H1 (cell line): ENCODE results near the gene TMEM163. TPM values are rescaled to one million over a fixed set of nuclear protein-coding genes. Genes with fewer than 3 reads are reported as not detected.

Source experiments
- CTCF ChIA-PET: fragments of 300-600 bp; sonication (Branson Sonifier 250); formaldehyde crosslinking; loops from one replicate; lab custom pipeline; 2021; ENCODE audit not compliant: partially characterized antibody; lab: Charles Lee
- POLR2A ChIA-PET: fragments of 300-600 bp; sonication (Branson Sonifier 250); formaldehyde crosslinking; loops from one replicate; lab custom pipeline; 2021; ENCODE audit warnings: inconsistent platforms; ENCODE audit not compliant: partially characterized antibody; lab: Charles Lee
- DNase-seq, 2 experiments: peaks; one replicate each; pipeline versions ENCODE4 v3.0.0 to v3.0.0-alpha.2; 2010 to 2022; ENCODE audit warnings: low spot score in 2 of 2, low read depth in 1 of 2, mixed read lengths in 1 of 2
- FAIRE-seq: peaks from 2 replicates; lab custom pipeline; 2011; peaks lifted over from hg19 to GRCh38; lab: Jason Lieb, UNC
- H2AFZ ChIP-seq: 2 replicates; pipeline ENCODE4 v1.8.1; 2012; ENCODE audit warnings: low read length, inconsistent platforms
- H2AK5ac ChIP-seq: 2 replicates; pipeline ENCODE4 v1.6.1; 2013; ENCODE audit warnings: low read depth, low read length
- H2BK120ac ChIP-seq: replicated peaks from 2 replicates; pipeline ENCODE3; 2013; ENCODE audit warnings: low read depth, low read length, inconsistent platforms
- H2BK12ac ChIP-seq: 2 replicates; pipeline ENCODE4 v1.6.1; 2013; ENCODE audit warnings: low read depth, low read length
- H2BK15ac ChIP-seq: 2 replicates; pipeline ENCODE4 v1.6.1; 2013; ENCODE audit warnings: low read length
- H2BK20ac ChIP-seq: 2 replicates; pipeline ENCODE4 v1.6.1; 2013; ENCODE audit warnings: low read length
- H2BK5ac ChIP-seq: 2 replicates; pipeline ENCODE4 v1.6.1; 2013; ENCODE audit warnings: low read depth, low read length
- H3K14ac ChIP-seq: 2 replicates; pipeline ENCODE4 v1.6.1; 2013; ENCODE audit warnings: inconsistent platforms; ENCODE audit not compliant: insufficient read length
- H3K18ac ChIP-seq: 2 replicates; pipeline ENCODE4 v1.6.1; 2013; ENCODE audit warnings: low read length; ENCODE audit errors: extremely low read depth
- H3K23ac ChIP-seq: 2 replicates; pipeline ENCODE4 v1.6.1; 2013; ENCODE audit warnings: inconsistent platforms; ENCODE audit not compliant: insufficient read length
- H3K23me2 ChIP-seq: 2 replicates; pipeline ENCODE4 v1.6.1; 2013; ENCODE audit warnings: low read depth, low read length
- H3K27ac ChIP-seq: 2 replicates; pipeline ENCODE4 v1.6.1; 2011; ENCODE audit warnings: low read depth, low read length, inconsistent platforms
- H3K27me3 ChIP-seq, 4 experiments: replicated peaks in 1 of 4; 1 replicate in 1 of 4; 2 replicates in 3 of 4; pipeline versions ENCODE4 v1.6.1 to v1.8.1; 2011 to 2013; ENCODE audit warnings: low read length in 3 of 4, mild to moderate bottlenecking in 3 of 4, inconsistent platforms in 2 of 4, mixed read lengths in 2 of 4, moderate library complexity in 1 of 4; ENCODE audit not compliant: control insufficient read depth in 3 of 4, insufficient read depth in 3 of 4; ENCODE audit errors: extremely low read depth in 1 of 4
- H3K36me3 ChIP-seq, 4 experiments: 2 replicates each; pipeline versions ENCODE4 v1.6.1 to v1.8.1; 2011 to 2013; ENCODE audit warnings: mild to moderate bottlenecking in 4 of 4, low read length in 3 of 4, moderate library complexity in 2 of 4, control low read depth in 1 of 4, inconsistent platforms in 1 of 4; ENCODE audit not compliant: insufficient read depth in 4 of 4, control insufficient read depth in 2 of 4
- H3K4ac ChIP-seq: replicated peaks from 2 replicates; pipeline ENCODE3; 2013; ENCODE audit warnings: low read length, low read depth, mixed read lengths, inconsistent platforms; ENCODE audit not compliant: insufficient read length
- H3K4me1 ChIP-seq, 4 experiments: replicated peaks in 1 of 4; 1 replicate in 1 of 4; 2 replicates in 3 of 4; pipeline versions ENCODE4 v1.6.1 to v1.8.1; 2011 to 2013; ENCODE audit warnings: low read length in 3 of 4, inconsistent platforms in 2 of 4, mixed read lengths in 1 of 4; ENCODE audit not compliant: insufficient read depth in 4 of 4, control insufficient read depth in 3 of 4
- H3K4me2 ChIP-seq, 2 experiments: 2 replicates each; pipeline versions ENCODE4 v1.6.1 to v1.8.1; 2011 to 2013; ENCODE audit warnings: low read depth in 2 of 2, low read length in 2 of 2, control low read depth in 1 of 2, inconsistent platforms in 1 of 2, mild to moderate bottlenecking in 1 of 2; ENCODE audit not compliant: insufficient read depth in 1 of 2
- H3K4me3 ChIP-seq, 4 experiments: fragments of 200-600, 300-600 bp in 1 of 4; sonication (generic), shearing (Covaris generic), sonication (Bioruptor Twin) in 1 of 4; 2 replicates each; pipeline versions ENCODE4 v1.5.1 to v1.8.1; 2011 to 2016; ENCODE audit warnings: low read length in 4 of 4, low read depth in 3 of 4, control low read depth in 2 of 4, inconsistent platforms in 2 of 4, mild to moderate bottlenecking in 2 of 4, mixed read lengths in 1 of 4, moderate library complexity in 1 of 4; ENCODE audit not compliant: insufficient read depth in 2 of 4; ENCODE audit errors: extremely low read depth in 1 of 4
- H3K56ac ChIP-seq: replicated peaks from 2 replicates; pipeline ENCODE3; 2013; ENCODE audit warnings: low read depth, mild to moderate bottlenecking, mixed read lengths, low read length, inconsistent platforms; ENCODE audit not compliant: insufficient read length
- H3K79me1 ChIP-seq: 2 replicates; pipeline ENCODE4 v1.6.1; 2013; ENCODE audit warnings: low read depth, low read length, control low read depth
- H3K79me2 ChIP-seq, 2 experiments: 2 replicates each; pipeline versions ENCODE4 v1.6.1 to v1.8.1; 2012 to 2013; ENCODE audit warnings: low read length in 2 of 2, mild to moderate bottlenecking in 2 of 2, inconsistent platforms in 1 of 2; ENCODE audit not compliant: insufficient read depth in 2 of 2, control insufficient read depth in 1 of 2
- H3K9ac ChIP-seq, 4 experiments: replicated peaks in 1 of 4; 1 replicate in 1 of 4; 2 replicates in 3 of 4; pipeline versions ENCODE4 v1.6.1 to v1.8.1; 2011 to 2013; ENCODE audit warnings: low read depth in 3 of 4, low read length in 3 of 4, control low read depth in 2 of 4, mild to moderate bottlenecking in 2 of 4, moderate library complexity in 2 of 4, inconsistent platforms in 1 of 4; ENCODE audit errors: extremely low read depth in 1 of 4
- H3K9me3 ChIP-seq, 2 experiments: 2 replicates each; pipeline versions ENCODE4 v1.6.1 to v1.8.1; 2012 to 2013; ENCODE audit warnings: mild to moderate bottlenecking in 2 of 2, moderate library complexity in 2 of 2, control low read depth in 1 of 2, inconsistent platforms in 1 of 2, low read depth in 1 of 2, low read length in 1 of 2, mixed read lengths in 1 of 2; ENCODE audit not compliant: insufficient read depth in 2 of 2
- H4K20me1 ChIP-seq, 2 experiments: replicated peaks in 1 of 2; 2 replicates each; pipeline versions ENCODE3 to v1.8.1; 2011 to 2013; ENCODE audit warnings: inconsistent platforms in 2 of 2, low read length in 2 of 2, mild to moderate bottlenecking in 1 of 2; ENCODE audit not compliant: insufficient read depth in 2 of 2, control insufficient read depth in 1 of 2
- H4K5ac ChIP-seq: 2 replicates; pipeline ENCODE4 v1.6.1; 2013; ENCODE audit warnings: low read length, low read depth, mixed read lengths, inconsistent platforms; ENCODE audit not compliant: insufficient read length
- H4K8ac ChIP-seq: 2 replicates; pipeline ENCODE4 v1.8.0; 2013; ENCODE audit warnings: mild to moderate bottlenecking, moderate library complexity, low read length, inconsistent platforms; ENCODE audit not compliant: insufficient read depth; ENCODE audit errors: extremely low read depth
- H4K91ac ChIP-seq: replicated peaks from 2 replicates; pipeline ENCODE3; 2013; ENCODE audit warnings: low read length, mixed read lengths, inconsistent platforms; ENCODE audit not compliant: insufficient read length
- BACH1 ChIP-seq: IDR thresholded peaks from 2 replicates; pipeline ENCODE4 v1.6.1; 2012; ENCODE audit warnings: low read length, improper control_type of control experiment
- WGBS, 2 experiments: shearing (Covaris generic) in 1 of 2; methylation state at CpG; one replicate each; pipeline versions ENCODE4 v1.1.6 to v1.1.7; 2013 to 2015; ENCODE audit warnings: low lambda C conversion rate in 2 of 2, mixed read lengths in 2 of 2, inconsistent platforms in 1 of 2, low coverage in 1 of 2, missing lambda C conversion rate in 1 of 2; ENCODE audit not compliant: insufficient replicate concordance in 2 of 2, insufficient coverage in 1 of 2, insufficient read length in 1 of 2; ENCODE audit errors: extremely low coverage in 1 of 2, missing lambda C conversion rate in 1 of 2; 5-methylcytosine and 5-hydroxymethylcytosine counted together
- polyA plus RNA-seq, 7 experiments: library from polyadenylated mRNA; depleted of rRNA in 3 of 7; stranded (reverse) in 5 of 7; unstranded in 2 of 7; fragments of >200 nt in 5 of 7; fragments of 200-250 nt in 2 of 7; gene quantifications; 1 replicate in 5 of 7; 2 replicates in 1 of 7; 4 replicates in 1 of 7; pipeline versions ENCODE4 v1.2.1 to v1.2.3, GENCODE V29; 2011 to 2013; ENCODE audit warnings: missing spikeins in 2 of 7, mixed read lengths in 2 of 7
- total RNA-seq: library from RNA; stranded (reverse); fragmentation: NEBNext Ultra II Directional; extraction: Animal tissue kit (Norgen Biotek cat#: 25700); gene quantifications from 2 replicates; pipeline ENCODE4 v1.2.1, GENCODE V29; 2021
- TF ChIP-seq, protein P1 (sequence below): IDR thresholded peaks from 2 replicates; pipeline ENCODE4 v1.6.1; 2012; ENCODE audit warnings: low read length, inconsistent platforms

The TMEM163 gene
- total and polyA plus RNA-seq, 2 of the 8 experiments (the other 6 are each of a cell fraction or from before 2014, with no cell fraction given): 2.8 to 3.2 TPM

DNA sequence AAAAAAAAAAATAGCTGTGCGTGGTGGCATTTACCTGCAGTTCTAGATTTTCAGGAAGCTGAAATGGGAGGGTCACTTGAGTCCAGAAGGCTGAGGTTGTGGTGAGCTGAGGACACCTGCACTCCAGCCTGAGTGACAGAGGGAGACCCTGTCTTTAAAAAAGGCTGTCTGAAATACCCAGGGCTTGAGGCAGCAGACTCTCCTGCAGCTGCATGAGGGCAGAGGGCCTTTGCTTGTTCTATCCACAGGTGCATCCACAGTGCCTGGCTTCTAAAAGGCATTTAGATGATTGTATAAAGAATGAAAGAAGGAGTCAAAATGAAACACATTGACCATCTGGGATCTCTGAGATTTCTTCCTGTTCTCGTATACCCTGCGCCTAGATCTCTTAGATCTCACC is 312.1 kb downstream of the TMEM163 start:
- no peaks in the 10 kb centered on the region for H3K79me2 ChIP-seq
- no peak overlapping the region for H2BK5ac ChIP-seq
- H4K91ac ChIP-seq: no peak overlapping the region
- H2BK15ac ChIP-seq: no peak overlapping the region
- H3K23ac ChIP-seq: no peak overlapping the region
- H3K14ac ChIP-seq: no peak overlapping the region
- H4K5ac ChIP-seq: no peak overlapping the region
- no peak overlapping the region for H3K4ac ChIP-seq
- no peak overlapping the region for H2BK120ac ChIP-seq
- DNase-seq: no peak
- H4K20me1 ChIP-seq: no peaks in the 10 kb centered on the region
- TF ChIP-seq, protein P1, sequence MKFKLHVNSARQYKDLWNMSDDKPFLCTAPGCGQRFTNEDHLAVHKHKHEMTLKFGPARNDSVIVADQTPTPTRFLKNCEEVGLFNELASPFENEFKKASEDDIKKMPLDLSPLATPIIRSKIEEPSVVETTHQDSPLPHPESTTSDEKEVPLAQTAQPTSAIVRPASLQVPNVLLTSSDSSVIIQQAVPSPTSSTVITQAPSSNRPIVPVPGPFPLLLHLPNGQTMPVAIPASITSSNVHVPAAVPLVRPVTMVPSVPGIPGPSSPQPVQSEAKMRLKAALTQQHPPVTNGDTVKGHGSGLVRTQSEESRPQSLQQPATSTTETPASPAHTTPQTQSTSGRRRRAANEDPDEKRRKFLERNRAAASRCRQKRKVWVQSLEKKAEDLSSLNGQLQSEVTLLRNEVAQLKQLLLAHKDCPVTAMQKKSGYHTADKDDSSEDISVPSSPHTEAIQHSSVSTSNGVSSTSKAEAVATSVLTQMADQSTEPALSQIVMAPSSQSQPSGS: no peak
- no peak for TF ChIP-seq BACH1
- FAIRE-seq: no peak
- no peaks in the 10 kb centered on the region for H3K23me2 ChIP-seq
- no peak overlapping the region for H3K18ac ChIP-seq
- H3K27ac ChIP-seq: no peak overlapping the region
- no peak overlapping the region for H2BK20ac ChIP-seq
- POLR2A ChIA-PET: interaction anchor here (0.9 kb wide), 1 partner anchor 9 kb away, joined by 3 read pairs; no protein-coding TSS in a partner anchor
- H3K27me3 ChIP-seq: no peaks in the 10 kb centered on the region
- H3K4me1 ChIP-seq: peaks cover 0 to 3% (median 0%) of the 10 kb centered on the region in 4 experiments; a peak in 1 of 7 replicates
- H3K56ac ChIP-seq: no peak overlapping the region
- no peak overlapping the region for H4K8ac ChIP-seq
- H3K4me2 ChIP-seq: no peak overlapping the region
- no peak overlapping the region for H2AFZ ChIP-seq
- no peaks in the 10 kb centered on the region for H3K9me3 ChIP-seq
- H3K9ac ChIP-seq: no peak overlapping the region
- no peak overlapping the region for H2BK12ac ChIP-seq
- CTCF ChIA-PET: interaction anchor here (1.2 to 1.8 kb wide), 5 partner anchors 14 to 288 kb away, joined by 3 to 7 read pairs (median 4); no protein-coding TSS in a partner anchor
- H3K4me3 ChIP-seq: no peak overlapping the region
- H2AK5ac ChIP-seq: no peak overlapping the region
- peaks cover 0 to 9% (median 0%) of the 10 kb centered on the region in 4 experiments; a peak in 2 of 8 replicates for H3K36me3 ChIP-seq
- WGBS, 2 experiments: 100% methylated on average over 3 of the region's 3 CpGs; no CpG with 5 or more reads in 1 of the 2 experiments
- H3K79me1 ChIP-seq: no peaks in the 10 kb centered on the region
